ENCODE results near the gene EEF1B2. TPM values are rescaled to one million over a fixed set of nuclear protein-coding genes. Genes with fewer than 3 reads are reported as not detected.
"Not testable (repeated sequence)": the region's sequence is repeated elsewhere in the genome, so short reads cannot be mapped to it uniquely, and the experiment has no call there.

Gene EEF1B2
- total RNA-seq, 1 donor from 2014 or later, result 315 TPM

DNA sequence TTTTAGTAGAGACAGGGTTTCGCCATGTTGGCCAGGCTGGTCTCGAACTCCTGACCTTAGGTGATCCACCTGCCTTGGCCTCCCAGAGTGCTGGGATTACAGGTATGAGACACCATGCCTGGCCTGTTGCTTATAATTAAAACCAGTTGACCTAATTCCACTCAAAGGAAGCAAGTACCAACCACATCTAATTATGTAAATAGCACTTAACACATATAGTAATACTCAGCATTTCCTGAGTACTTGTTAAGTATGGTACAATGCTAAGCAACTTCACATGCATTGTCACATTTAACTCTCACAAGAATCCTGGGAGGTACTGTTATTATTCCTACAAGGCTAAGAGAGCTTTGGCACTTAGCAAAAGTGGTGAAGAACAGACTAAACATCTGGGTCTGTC, 47.6 kb downstream of the EEF1B2 start:
- DNase-seq (ENCODE audit: low spot score); intact Hi-C loops (cut with DNase I); ATAC-seq: not testable (repeated sequence)

DNA sequence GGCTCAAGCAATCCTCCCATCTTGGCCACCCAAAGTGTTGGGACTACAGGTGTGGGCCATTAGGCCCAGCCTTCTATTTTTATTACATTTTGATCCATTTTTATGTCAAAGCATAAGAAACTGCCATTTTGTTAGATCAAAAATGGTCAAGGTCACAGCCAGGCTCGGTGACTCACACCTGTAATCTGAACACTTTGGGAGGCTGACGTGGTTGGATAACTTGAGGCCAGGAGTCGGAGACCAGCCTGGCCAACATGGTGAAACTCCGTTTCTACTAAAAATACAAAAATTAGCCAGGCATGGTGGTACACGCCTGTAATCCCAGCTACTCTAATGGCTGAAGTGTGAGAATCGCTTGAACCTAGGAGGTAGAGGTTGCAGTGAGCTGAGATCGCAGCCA, 49.2 kb downstream of the EEF1B2 start:
- intact Hi-C loops (cut with DNase I), result no loop called here
- ATAC-seq (no peak), DNase-seq (ENCODE audit: low spot score) (no peak)

DNA sequence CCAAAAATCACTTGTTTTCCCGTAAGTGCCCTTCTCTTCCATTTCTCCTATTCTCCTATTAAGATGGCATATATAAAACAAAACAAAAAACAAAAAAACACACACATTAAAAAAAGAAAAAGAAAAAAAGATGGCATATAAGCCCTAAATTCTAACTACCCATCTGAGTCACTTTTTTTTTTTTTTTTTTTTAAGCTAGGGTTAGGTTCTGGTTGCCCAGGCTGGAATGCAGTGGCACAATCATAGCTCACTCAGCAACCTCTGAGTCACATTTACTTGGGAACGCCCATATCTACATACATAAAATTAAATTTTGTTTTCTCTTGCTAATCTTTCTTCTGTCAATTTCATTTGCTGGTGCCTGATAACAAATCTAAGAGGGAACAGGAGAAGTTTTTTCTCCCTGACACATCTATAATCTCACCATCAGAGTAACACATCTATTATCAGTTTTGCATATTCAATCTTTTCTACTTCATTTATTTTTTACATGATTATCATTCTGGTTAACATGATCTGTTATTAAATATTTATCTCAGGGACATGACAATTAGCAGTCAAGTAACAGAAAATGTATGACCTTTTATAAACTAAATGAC, 52.1 kb downstream of the EEF1B2 start:
- DNase-seq (ENCODE audit: low spot score) (no peak), ATAC-seq (no peak)
- intact Hi-C loops (cut with DNase I), result no loop called here

Other genes starting within 250 kb of the EEF1B2 start
- 36.3 TPM for gene INO80D, start 73.7 kb upstream of the EEF1B2 start, total RNA-seq
- 73.7 TPM for gene NDUFS1, start 451 bp upstream of the EEF1B2 start, total RNA-seq
- gene ZDBF2, start 114.8 kb downstream of the EEF1B2 start, total RNA-seq, result 23.8 TPM